Adrenal gland (tissue), 12 donors: ENCODE data around the gene RAB27A. TPM values are rescaled to one million over a fixed set of nuclear protein-coding genes. Genes with fewer than 3 reads are reported as not detected.

ENCODE experiments used
- DNase-seq, 7 donors: peaks; one replicate each; pipeline ENCODE4 v3.0.0-alpha.2; 2019 to 2020
- H3K27ac ChIP-seq, 5 donors: fragments of 200-600 bp; sonication (generic) in 4 of 5; 1 replicate in 3 of 5; 2 replicates in 2 of 5; pipeline versions ENCODE4 v1.5.1 to v1.8.0; 2016 to 2020; ENCODE audit warnings: mild to moderate bottlenecking in 1 of 5
- H3K27me3 ChIP-seq: fragments of 200-600 bp; 2 replicates; pipeline ENCODE4 v1.8.0; 2021
- H3K36me3 ChIP-seq, 2 donors: fragments of 200-600 bp; replicated peaks in 1 of 2; 1 replicate in 1 of 2; 2 replicates in 1 of 2; pipeline versions ENCODE4 v1.5.1 to v1.8.0; 2018 to 2022
- H3K4me1 ChIP-seq, 2 donors: fragments of 200-600 bp; replicated peaks in 1 of 2; 1 replicate in 1 of 2; 2 replicates in 1 of 2; pipeline versions ENCODE4 v1.5.1 to v1.8.0; 2018 to 2021
- H3K4me3 ChIP-seq, 4 donors: fragments of 200-600 bp; sonication (generic) in 3 of 4; one replicate each; pipeline ENCODE4 v1.5.1; 2016 to 2018
- H3K9me3 ChIP-seq, 3 donors: fragments of 200-600 bp; sonication (generic) in 1 of 3; replicated peaks in 1 of 3; 1 replicate in 2 of 3; 2 replicates in 1 of 3; pipeline versions ENCODE4 v1.5.1 to v1.8.0; 2016 to 2021
- POLR2A ChIP-seq, 2 donors: fragments of 450-650 bp; IDR thresholded peaks; one replicate each; pipeline ENCODE4 v1.6.1; 2017; ENCODE audit warnings: antibody characterized with exemption in 2 of 2, mild to moderate bottlenecking in 2 of 2, moderate library complexity in 1 of 2
- WGBS, 4 donors: extraction: QIAGEN DNeasy Blood & Tissue Kit in 2 of 4; methylation state at CpG; one replicate each; pipeline versions ENCODE4 v1.1.5 to v1.1.7; 2013 to 2017; 5-methylcytosine and 5-hydroxymethylcytosine counted together
- intact Hi-C, 2 donors: fragments of 100-400 bp; cut with DNase I; formaldehyde crosslinking; loops; one replicate each; pipeline versions ENCODE4 v1.14.1 to v1.15.0; 2022 to 2023
- polyA plus RNA-seq, 3 donors: library from polyadenylated mRNA; stranded (reverse); fragments of 200-250 nt in 2 of 3; fragments of 350-450 nt in 1 of 3; fragmentation: Illumina TruSeq in 1 of 3; extraction: RNeasy Lipid Tissue Mini Kit (QIAGEN cat#74804) in 1 of 3; gene quantifications; one replicate each; pipeline ENCODE4 v1.2.3, GENCODE V29; 2013 to 2014
- total RNA-seq, 9 donors: library from RNA; depleted of rRNA in 4 of 9; stranded (reverse); fragments of >200 nt in 4 of 9; fragments of 120-200 nt in 1 of 9; fragmentation: NEBNext Ultra II Directional in 1 of 9; extraction: Animal tissue kit (Norgen Biotek cat#: 25700) in 1 of 9; gene quantifications; one replicate each; pipeline versions ENCODE4 v1.1.0 to v1.2.4, GENCODE V29; 2013 to 2023
- TF ChIP-seq, protein P1 (sequence below), 6 experiments: fragments of 450-650 bp in 4 of 6; fragments of 200-600 bp in 2 of 6; sonication (generic) in 1 of 6; IDR thresholded peaks; 1 replicate in 5 of 6; 2 replicates in 1 of 6; pipeline versions ENCODE4 v1.5.1 to v1.8.0; 2016 to 2021; ENCODE audit warnings: antibody characterized with exemption in 6 of 6, mild to moderate bottlenecking in 2 of 6, moderate library complexity in 1 of 6
- donor health status: healthy with polysubstance abuse.
- donor health status: Bipolar disorder and iron deficiency.
- donor health status: DM: yes; HTN: yes; CAD: no.
- donor health status: DM: no; HTN: no; CAD: no.
- donor health status: DM: no; HTN: no; CAD: no.
- donor health status: DM: yes; HTN: yes; CAD: no.

RAB27A gene
- total and polyA plus RNA-seq, 12 donors: 7.1 to 102 (median 32.2) TPM

DNA sequence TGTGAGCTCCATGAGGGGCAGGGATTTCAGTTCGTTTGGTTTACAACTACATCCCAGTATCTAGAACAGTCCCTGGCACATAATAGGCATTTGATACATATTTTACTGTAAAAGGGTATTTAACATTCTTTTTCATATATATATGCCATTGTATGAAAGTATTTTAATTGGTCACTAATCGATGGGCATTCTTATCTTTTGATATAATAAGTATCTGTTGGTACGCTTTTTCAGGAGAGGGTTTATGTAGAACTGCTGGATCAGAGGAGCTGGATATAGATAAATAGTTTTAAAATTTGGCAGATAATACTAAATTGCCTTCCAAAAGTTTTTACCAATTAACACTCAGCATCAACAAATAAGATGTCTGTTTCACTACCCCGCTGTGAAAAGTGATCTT is 91.9 kb downstream of the RAB27A start:
- no peaks in the 10 kb centered on the region for H3K27me3 ChIP-seq
- intact Hi-C loops: no loop called here
- no peak for DNase-seq
- no peaks in the 10 kb centered on the region for H3K9me3 ChIP-seq
- peak overlapping the region in 4 of 5 donors; percentile 82 to 94 (median 87) for H3K27ac ChIP-seq
- WGBS, 4 donors: 43 to 60% (median 56%) methylated on average over 4 of the region's 4 CpGs
- H3K4me3 ChIP-seq: peak overlapping the region in 2 of 4 donors; percentile 68 to 70
- peaks cover 10 to 30% of the 10 kb centered on the region in 2 donors for H3K4me1 ChIP-seq
- TF ChIP-seq POLR2A (IDR thresholded peaks at IDR 0.05): no peak
- TF ChIP-seq, protein P1, sequence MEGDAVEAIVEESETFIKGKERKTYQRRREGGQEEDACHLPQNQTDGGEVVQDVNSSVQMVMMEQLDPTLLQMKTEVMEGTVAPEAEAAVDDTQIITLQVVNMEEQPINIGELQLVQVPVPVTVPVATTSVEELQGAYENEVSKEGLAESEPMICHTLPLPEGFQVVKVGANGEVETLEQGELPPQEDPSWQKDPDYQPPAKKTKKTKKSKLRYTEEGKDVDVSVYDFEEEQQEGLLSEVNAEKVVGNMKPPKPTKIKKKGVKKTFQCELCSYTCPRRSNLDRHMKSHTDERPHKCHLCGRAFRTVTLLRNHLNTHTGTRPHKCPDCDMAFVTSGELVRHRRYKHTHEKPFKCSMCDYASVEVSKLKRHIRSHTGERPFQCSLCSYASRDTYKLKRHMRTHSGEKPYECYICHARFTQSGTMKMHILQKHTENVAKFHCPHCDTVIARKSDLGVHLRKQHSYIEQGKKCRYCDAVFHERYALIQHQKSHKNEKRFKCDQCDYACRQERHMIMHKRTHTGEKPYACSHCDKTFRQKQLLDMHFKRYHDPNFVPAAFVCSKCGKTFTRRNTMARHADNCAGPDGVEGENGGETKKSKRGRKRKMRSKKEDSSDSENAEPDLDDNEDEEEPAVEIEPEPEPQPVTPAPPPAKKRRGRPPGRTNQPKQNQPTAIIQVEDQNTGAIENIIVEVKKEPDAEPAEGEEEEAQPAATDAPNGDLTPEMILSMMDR (IDR thresholded peaks at IDR 0.05): no peak
- H3K36me3 ChIP-seq: no peaks in the 10 kb centered on the region

- H3K9me3 ChIP-seq: no peaks in the 10 kb centered on the region
- peaks cover 10 to 31% of the 10 kb centered on the region in 2 donors for H3K4me1 ChIP-seq
- TF ChIP-seq, protein P1 (IDR thresholded peaks at IDR 0.05): no peak
- no peak for TF ChIP-seq POLR2A (IDR thresholded peaks at IDR 0.05)
- peak overlapping the region in 4 of 5 donors; percentile 82 to 94 (median 87) for H3K27ac ChIP-seq
- no peak for DNase-seq
- no peaks in the 10 kb centered on the region for H3K27me3 ChIP-seq
- WGBS, 4 donors: 0 to 1% (median 0%) methylated on average over 10 of the region's 10 CpGs
- peak overlapping the region in 3 of 4 donors; percentile 67 to 70 (median 68) for H3K4me3 ChIP-seq
- intact Hi-C loops: no loop called here
- H3K36me3 ChIP-seq: peaks cover 0 to 3% of the 10 kb centered on the region in 2 donors
These were observed 92.3 kb downstream of the RAB27A start for GRCh38 chr15:55197362-55197705.

DNA sequence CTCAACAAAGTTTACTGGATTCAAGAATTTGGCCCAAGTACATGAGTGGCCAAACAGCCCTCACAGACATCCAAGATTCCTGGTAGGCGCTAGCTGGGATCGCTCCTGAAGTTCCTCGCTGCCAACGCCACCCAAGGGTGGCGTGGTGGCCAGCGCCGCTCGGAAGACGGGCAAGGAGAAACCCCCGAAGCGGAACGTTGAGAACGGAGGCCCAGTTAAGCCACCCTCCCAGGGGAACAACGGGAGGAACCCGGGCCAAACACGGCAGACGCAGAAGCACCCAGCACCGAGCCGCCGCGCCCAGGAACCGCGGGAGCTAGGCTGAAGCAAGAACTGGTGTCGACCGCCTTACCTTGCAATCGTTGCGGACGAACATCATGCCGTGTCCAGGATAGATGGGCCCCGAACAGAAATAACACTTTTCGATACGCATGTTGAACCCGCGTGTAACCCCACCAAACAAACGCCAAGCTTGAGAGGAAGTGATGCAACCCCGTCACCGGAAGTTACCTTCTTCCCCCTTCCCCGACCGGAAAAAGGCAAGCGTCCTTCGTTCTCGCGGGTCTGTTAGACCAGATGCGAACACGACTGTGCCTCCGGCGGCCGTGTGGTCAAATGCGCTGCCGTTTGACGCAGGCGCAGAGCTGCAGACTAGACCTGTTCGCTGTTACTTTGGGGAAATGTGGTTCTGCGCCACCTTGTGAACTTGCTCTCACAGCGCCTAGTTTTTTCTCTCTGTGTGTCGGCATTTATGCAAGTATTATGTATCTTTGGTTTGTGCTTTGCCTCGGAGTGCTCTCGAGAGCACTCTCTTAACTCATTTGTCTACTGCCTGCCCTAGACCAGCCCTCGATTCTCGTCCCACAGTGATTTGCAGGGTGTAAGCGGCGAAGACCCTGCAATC is 92.9 kb downstream of the RAB27A start, which contains the start of gene RSL24D1:
Gene RSL24D1, minus strand, starts transcription at position 484 of the 904 bp plus-strand sequence. Its CDS starts 51 bp downstream, at position 433.
- H3K9me3 ChIP-seq: no peaks in the 10 kb centered on the region
- H3K4me1 ChIP-seq: peaks cover 10 to 31% of the 10 kb centered on the region in 2 donors
- peaks cover 0 to 10% of the 10 kb centered on the region in 2 donors for H3K36me3 ChIP-seq
- H3K27me3 ChIP-seq: no peaks in the 10 kb centered on the region
- intact Hi-C loops: no loop called here
- TF ChIP-seq, protein P1 (IDR thresholded peaks at IDR 0.05): peak in 4 of 6 experiments; percentile 23 to 37 (median 32)
- TF ChIP-seq POLR2A (IDR thresholded peaks at IDR 0.05): peak; percentile 57 to 96
- peak within 1 kb of the TSS; percentile 80 to 94 (median 85) for H3K27ac ChIP-seq
- peak; percentile 95 to 99 (median 98) for DNase-seq
- peak within 1 kb of the TSS; percentile 67 to 93 (median 69) for H3K4me3 ChIP-seq
- WGBS, 4 donors: 0 to 1% (median 0%) methylated on average over 38 to 62 of the region's 62 CpGs

DNA sequence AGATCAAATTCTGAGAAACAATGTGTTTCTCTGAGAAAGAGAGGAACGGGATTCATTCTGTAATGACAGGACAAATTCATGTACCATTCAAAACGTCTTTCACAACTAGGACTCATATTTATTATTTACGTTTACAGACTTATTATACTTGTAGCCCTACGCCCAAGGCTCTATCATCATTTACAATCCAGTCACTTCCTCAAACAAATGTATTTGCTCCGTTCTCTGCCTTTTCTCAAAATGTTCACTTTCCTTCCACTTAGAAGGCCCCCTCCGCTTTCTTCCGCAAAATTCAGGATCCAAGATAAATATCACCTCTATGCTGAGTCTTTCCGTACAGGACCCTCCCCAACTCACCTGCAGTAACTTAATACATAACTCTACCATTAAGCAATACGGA is 93.6 kb downstream of the RAB27A start:
- no peak for DNase-seq
- H3K27me3 ChIP-seq: no peaks in the 10 kb centered on the region
- intact Hi-C loops: no loop called here
- TF ChIP-seq, protein P1 (IDR thresholded peaks at IDR 0.05): no peak
- TF ChIP-seq POLR2A (IDR thresholded peaks at IDR 0.05): no peak
- peak overlapping the region in 4 of 5 donors; percentile 80 to 94 (median 86) for H3K27ac ChIP-seq
- H3K4me3 ChIP-seq: peak overlapping the region in 3 of 4 donors; percentile 68 to 93 (median 70)
- 1 to 4% (median 3%) methylated on average over 9 of the region's 9 CpGs for WGBS, 4 donors
- H3K36me3 ChIP-seq: peaks cover 0 to 14% of the 10 kb centered on the region in 2 donors
- H3K9me3 ChIP-seq: no peaks in the 10 kb centered on the region
- H3K4me1 ChIP-seq: peaks cover 10 to 31% of the 10 kb centered on the region in 2 donors
